Stimulated activated CD8-positive, alpha-beta memory T cell treated with anti-CD3 and anti-CD28 coated beads, Interleukin-15, amount 100 ng/mL, for 4 hours (primary cell): ENCODE results near the gene MAN1C1.

ENCODE experiments used
- DNase-seq, 2 donors: peaks; one replicate each; pipeline ENCODE4 v3.0.0-alpha.2; 2020; ENCODE audit warnings: low read depth in 2 of 2

The MAN1C1 gene

GRCh38 chr1:25803368-25803767, 186.8 kb downstream of the MAN1C1 start:
- no peak for DNase-seq

DNA sequence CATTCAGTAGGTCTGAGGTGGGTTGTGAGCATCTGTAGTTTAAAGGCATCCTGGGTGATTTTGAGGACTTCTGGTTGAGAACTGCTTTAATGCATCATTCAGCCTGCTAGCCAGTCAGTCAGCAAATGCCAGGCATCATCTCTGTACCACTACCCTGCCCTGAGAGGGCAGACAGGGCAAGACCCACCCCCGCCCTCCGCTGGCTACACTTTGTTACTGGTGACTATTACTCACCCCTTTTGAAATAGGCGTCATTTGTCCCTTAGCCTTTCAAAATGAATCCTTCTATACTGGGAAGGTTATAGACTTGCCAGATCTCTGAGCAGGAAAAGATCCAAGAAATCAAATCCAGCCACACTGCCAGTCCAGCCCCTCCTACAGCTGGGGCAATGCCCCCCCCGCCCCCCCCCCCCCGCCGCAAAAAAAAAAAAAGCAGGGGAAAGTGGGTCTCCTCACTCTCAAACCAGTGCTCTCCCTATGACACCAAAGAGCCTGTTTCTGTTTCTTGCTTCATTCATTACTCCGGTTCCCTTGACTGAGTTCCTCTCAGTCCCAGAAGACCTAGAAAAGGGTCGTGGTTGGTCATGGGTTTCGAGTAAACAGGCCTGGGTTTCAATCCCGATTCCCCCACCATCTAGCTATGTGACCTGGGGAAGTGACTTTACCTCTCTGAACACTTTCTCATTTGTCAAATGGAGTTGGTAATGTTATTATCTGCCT, 187.8 kb downstream of the MAN1C1 start:
- DNase-seq = no peak

- no peak for DNase-seq
These were observed 188.6 kb downstream of the MAN1C1 start for GRCh38 chr1:25804964-25805862.

- DNase-seq = no peak
These were observed 189.3 kb downstream of the MAN1C1 start for GRCh38 chr1:25805863-25806225.

DNA sequence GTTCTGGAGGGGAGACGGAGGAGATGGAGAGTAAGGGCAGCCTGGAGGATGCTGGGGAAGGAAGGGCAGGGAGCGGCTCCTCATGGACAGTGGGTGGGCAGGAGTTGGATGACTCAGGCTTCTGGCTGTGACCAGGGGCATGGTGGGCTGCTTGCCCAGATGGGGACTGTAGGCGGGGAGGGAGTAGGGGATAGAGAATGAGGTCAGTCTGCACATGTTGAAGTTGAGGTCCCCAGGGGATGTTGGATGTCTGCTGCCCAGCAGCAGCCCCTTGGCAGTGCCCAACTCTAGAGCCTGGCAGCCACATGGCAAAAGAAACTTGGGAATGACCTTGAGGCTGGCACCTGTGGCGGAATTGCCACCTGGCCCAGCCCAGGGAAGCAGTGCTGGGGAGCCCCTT, 189.8 kb downstream of the MAN1C1 start:
- no peak for DNase-seq

DNA sequence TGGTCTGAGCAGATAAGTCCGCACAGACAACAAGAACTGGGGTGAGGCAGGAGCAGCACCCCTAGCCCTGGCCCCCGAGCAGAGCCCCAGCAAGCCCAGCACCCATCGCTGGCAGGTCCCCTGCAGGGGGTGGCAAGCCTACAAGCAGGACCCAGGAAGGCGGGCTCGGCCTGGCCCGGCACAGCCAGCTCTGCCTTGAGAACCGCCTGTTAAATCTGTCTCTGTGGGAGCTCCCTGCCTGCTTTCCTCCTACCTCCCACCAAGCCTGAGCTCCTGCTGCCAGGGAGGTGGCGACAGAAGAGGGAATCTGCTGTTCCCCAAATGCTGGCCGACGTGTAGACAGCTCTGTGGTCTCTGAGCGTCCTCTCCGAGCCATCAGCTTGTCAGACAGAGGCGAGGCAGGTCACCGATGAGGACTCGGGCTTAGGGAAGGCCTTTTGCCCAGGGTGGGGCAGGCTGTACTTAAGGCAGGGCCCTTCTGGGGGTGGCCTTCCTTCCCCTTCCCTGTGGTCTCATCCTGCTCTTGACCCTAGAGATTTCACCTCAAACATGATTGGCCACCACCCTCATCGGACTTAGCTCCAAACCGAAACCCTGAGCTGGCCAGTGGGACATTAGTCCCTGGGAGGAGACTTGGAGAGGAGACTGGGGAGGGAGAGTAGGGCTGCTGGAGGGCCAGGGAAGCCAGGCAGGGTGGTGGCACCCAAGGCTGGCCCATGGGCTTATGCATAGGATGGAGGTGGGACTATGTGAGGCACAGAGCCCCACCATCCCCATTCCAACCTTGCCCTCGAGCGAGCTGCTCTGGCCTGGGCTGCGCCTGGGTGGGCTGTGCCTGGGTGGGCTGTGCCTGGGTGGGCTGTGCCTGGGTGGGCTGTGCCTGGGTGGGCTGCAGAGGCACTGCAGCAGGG, 191.1 kb downstream of the MAN1C1 start:
- DNase-seq = no peak

DNA sequence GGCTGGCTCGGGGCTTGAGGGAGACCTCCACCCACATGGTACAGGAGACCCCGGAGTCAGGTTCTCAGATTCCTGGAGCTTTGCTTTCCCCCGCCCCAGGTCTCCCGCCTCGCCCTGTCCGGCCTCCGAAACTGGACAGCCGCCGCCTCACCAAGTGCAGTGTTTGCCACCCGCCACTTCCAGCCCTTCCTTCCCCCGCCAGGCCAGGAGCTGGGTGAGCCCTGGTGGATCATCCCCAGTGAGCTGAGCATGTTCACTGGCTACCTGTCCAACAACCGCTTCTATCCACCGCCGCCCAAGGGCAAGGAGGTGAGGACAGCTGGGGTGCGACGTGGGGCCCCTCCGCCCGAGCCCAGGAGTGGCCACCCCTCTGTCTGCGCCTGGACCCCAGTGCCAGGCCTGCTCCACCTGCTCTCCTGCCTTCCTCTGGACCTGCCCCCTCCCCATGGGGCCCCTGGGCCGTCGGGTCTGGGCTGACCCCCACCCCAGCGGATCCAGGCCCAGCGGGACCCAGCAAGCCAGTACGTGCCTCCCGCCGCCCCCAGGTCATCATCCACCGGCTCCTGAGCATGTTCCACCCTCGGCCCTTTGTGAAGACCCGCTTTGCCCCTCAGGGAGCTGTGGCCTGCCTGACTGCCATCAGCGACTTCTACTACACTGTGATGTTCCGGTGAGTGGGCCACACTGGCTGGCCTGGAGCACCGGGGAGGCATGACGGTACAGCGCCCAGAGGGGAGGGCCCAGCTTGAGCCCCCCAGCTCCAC, 192.1 kb downstream of the MAN1C1 start:
- DNase-seq = no peak

DNA sequence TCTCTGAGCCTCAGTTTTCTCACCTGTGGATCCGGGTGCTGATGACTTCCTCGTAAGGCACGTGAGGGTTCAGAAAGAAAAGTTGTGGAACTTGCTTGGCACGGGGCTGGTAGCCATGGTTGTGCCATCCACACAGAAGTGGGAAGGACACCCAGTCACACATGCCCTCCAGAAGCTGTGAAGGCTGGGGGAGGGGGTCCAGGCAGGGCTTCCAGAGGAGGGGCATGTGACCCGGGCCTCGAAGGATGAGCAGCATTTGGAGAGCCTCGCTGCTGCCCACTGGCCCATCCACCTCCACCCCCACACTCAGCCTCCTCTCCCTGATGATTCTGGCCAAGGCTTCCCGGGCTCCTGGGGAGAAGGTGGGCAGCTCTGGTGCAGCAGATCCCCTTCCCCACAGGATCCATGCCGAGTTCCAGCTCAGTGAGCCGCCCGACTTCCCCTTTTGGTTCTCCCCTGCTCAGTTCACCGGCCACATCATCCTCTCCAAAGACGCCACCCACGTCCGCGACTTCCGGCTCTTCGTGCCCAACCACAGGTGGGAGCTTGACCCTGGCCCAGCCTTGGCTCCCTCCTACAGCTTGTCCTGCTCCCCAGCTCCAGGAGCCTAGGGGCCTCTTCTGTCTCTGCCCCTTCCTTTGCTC, 192.8 kb downstream of the MAN1C1 start:
- no peak for DNase-seq

DNA sequence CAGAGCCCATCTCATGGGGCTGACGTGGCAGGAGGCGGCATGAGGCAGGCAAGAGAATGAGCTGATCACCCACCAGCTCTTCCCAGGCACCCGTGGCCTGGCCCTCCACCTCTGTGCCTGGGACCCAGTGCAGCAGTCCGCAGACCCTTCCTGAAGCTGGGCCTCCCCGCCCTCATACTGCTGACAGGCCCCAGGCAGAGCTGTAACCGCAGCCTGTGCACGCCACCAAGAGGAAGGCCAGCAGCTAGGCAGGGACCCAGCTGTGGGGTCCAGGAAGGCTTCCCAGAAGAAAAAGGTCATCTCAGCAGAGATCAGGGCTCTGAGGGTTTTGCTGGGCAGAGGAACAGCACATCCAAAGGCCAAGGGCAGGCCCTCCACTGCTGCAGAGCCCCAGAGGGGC, 193.3 kb downstream of the MAN1C1 start:
- DNase-seq = no peak

- DNase-seq = peak; percentile 43 to 45
These were observed 194.0 kb downstream of the MAN1C1 start for GRCh38 chr1:25810341-25811299.

DNA sequence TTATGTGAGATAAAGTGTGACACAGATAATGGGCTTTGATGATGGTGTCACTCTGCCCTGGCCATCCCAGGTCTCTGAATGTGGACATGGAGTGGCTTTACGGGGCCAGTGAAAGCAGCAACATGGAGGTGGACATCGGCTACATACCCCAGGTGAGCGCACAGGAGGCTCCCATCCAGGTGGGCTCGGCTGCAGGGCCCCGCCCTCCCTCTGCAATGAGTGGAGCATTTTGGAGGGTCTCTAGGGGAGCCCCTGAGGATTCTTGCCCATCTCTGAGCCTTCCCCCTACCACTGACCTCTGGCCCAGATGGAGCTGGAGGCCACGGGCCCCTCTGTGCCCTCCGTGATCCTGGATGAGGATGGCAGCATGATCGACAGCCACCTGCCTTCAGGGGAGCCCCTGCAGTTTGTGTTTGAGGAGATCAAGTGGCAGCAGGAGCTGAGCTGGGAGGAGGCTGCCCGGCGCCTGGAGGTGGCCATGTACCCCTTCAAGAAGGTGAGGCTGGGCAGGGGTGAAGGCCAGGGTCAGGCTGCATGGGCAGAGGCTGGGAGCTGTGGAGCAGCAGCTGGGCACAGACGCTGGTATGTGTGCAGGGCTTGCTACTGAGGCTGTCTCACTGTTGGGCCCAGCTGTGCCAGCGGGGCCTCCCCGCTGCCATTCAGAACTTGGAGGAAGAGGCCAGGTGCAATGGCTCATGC, 194.9 kb downstream of the MAN1C1 start:
- DNase-seq = no peak

DNA sequence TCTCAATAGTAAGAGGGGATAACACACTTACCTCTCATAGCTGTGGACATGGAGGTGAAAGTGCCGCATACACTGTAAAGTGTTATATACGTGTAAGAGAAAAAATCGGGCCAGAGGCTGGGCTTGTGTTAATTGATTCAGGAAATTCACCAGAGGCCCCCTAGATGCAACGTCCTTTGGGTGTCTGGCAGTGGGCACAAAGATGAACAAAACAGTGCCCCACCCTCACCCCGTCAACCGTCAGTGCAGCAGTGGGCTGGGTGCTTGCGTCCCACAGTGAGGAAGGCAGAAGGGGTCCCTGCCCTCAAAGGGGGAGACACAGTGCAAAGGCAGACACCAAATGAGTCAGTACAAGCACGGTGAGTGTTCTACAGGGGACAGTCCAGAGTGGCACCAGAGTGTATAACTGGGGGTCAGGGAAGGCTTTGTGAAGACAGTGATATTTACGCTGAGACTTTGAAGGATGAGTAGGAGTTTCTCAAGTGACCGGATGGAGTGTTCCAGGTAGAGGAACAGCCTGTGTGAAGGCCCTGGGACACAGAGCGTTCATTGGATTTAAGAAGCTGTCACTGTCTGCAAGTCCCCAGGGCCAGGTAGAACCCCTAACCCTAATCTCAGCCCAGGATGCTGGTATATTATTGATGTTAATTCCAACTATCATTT, 196.6 kb downstream of the MAN1C1 start:
- DNase-seq = no peak

DNA sequence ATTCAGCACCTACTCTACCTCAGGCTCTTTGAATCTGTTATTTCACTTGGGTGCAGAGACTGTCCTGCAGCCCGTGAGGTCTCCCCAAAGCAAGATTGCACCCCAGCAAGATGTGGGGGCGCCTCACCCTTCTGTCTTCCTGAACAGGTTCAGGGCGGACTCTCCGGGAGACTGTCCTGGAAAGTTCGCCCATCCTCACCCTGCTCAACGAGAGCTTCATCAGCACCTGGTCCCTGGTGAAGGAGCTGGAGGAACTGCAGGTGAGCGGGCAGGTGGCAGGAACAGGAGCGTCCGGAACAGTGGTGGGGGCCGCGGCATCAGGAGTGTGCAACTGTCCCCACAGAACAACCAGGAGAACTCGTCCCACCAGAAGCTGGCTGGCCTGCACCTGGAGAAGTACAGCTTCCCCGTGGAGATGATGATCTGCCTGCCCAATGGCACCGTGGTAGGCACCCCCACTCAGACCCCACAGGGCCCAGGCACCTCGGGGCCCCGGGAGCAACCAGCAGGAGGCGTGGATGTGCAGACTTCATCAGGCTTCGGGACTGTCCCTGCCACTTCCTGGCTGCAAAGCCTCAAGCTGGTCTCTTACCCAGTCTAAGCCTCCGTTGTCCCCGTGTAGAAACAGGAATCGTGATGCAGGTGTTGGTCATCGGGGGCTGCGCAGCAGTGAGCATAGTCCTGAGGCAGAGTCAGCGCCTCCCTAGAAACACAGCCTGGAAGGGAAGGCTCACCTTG, 197.3 kb downstream of the MAN1C1 start:
- DNase-seq = no peak

DNA sequence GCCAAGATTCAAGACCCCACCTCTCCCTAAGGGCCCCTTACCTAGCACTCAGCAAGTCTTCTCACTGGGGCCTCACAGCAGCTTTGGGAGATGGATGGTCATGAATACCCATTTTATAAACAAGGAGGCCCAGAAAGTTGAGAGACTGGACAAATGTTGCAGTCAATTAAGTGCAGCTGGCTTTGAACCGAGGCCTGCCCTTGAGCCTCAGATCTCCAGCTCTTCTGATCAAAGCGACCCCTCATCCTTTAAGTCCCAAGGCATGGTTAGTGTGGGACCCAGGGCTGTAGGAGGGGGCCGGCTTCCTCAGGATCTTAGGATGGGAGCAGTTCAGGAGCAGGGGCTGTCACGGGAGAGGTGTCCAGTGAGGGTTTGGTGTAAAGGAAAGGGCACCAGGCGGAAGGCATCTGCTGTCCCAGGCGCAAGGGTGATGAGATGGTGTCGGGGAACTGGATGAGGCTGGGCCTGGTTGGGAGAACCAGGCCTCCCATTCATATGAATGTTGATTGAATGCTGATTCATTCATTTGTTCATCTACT, 198.0 kb downstream of the MAN1C1 start:
- no peak for DNase-seq

- no peak for DNase-seq
These were observed 198.9 kb downstream of the MAN1C1 start for GRCh38 chr1:25815208-25816111.

- no peak for DNase-seq
These were observed 199.6 kb downstream of the MAN1C1 start for GRCh38 chr1:25816112-25816718.
